A549 treated with DMSO at 1 μM for 4 hours (cell line): ENCODE data around the gene FRAS1. TPM values are rescaled to one million over a fixed set of nuclear protein-coding genes. Genes with fewer than 3 reads are reported as not detected.

Source experiments
- total RNA-seq: library from RNA; stranded (reverse); fragments of 200-300 nt; extraction: Qiagen RNA extraction; gene quantifications from 5 replicates; pipeline ENCODE4 v1.2.3, GENCODE V29; 2022; ENCODE audit warnings: low read depth

Gene FRAS1, protein sequence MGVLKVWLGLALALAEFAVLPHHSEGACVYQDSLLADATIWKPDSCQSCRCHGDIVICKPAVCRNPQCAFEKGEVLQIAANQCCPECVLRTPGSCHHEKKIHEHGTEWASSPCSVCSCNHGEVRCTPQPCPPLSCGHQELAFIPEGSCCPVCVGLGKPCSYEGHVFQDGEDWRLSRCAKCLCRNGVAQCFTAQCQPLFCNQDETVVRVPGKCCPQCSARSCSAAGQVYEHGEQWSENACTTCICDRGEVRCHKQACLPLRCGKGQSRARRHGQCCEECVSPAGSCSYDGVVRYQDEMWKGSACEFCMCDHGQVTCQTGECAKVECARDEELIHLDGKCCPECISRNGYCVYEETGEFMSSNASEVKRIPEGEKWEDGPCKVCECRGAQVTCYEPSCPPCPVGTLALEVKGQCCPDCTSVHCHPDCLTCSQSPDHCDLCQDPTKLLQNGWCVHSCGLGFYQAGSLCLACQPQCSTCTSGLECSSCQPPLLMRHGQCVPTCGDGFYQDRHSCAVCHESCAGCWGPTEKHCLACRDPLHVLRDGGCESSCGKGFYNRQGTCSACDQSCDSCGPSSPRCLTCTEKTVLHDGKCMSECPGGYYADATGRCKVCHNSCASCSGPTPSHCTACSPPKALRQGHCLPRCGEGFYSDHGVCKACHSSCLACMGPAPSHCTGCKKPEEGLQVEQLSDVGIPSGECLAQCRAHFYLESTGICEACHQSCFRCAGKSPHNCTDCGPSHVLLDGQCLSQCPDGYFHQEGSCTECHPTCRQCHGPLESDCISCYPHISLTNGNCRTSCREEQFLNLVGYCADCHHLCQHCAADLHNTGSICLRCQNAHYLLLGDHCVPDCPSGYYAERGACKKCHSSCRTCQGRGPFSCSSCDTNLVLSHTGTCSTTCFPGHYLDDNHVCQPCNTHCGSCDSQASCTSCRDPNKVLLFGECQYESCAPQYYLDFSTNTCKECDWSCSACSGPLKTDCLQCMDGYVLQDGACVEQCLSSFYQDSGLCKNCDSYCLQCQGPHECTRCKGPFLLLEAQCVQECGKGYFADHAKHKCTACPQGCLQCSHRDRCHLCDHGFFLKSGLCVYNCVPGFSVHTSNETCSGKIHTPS (N-terminal part only)
- 2.3 to 3.4 TPM (median 3.3 TPM) in 5 replicates for total RNA-seq

GRCh38 chr4:78057135-78057599 lies at the start of gene FRAS1:
TSS of gene FRAS1 (plus strand) at chr4:78057323. CDS start at chr4:78058010, 687 bp downstream.

GRCh38 chr4:78551420-78552351 lies 494.6 kb downstream of the FRAS1 start, which contains the start of gene ANXA3:
TSS of gene ANXA3 (plus strand) at chr4:78551770. CDS start at chr4:78554474, 2,704 bp downstream.

Other genes starting within 250 kb of the FRAS1 start
- gene CNOT6L, start 238.0 kb upstream of the FRAS1 start, total RNA-seq: 8.0 to 12.4 TPM (median 11.4 TPM) in 5 replicates
- gene MRPL1, start 194.5 kb upstream of the FRAS1 start, total RNA-seq: 19.2 to 23.2 TPM (median 22.0 TPM) in 5 replicates